ENCODE data around the gene TMPRSS4. TPM values are rescaled to one million over a fixed set of nuclear protein-coding genes. Genes with fewer than 3 reads are reported as not detected.

Gene TMPRSS4
- total and polyA plus RNA-seq, 9 of the 15 experiments (the other 6 are each of a cell fraction or from before 2014, with no cell fraction given), result 4.0 to 10.0 (median 5.6) TPM

DNA sequence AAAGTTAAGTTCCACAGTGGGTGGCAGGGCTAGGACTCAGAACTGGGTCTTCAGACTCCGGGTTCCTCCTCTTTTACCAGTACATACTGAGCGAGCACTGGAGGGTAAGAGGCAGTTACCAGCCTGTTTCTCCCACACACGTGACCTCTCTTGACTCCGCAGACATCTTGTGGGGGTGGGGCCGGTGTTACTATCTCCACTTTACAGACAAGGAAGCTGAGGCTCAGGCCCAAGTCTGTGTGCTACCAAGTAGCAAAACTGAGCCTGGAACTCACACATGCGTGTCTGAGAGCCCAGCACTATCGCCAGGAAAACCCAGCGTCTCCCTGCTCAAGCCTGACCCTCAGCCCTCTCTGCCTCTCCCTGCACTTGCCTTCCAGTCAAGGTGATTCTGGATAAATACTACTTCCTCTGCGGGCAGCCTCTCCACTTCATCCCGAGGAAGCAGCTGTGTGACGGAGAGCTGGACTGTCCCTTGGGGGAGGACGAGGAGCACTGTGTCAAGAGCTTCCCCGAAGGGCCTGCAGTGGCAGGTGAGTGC lies 25.9 kb downstream of the TMPRSS4 start (continued):
- TF ChIP-seq, protein P1, sequence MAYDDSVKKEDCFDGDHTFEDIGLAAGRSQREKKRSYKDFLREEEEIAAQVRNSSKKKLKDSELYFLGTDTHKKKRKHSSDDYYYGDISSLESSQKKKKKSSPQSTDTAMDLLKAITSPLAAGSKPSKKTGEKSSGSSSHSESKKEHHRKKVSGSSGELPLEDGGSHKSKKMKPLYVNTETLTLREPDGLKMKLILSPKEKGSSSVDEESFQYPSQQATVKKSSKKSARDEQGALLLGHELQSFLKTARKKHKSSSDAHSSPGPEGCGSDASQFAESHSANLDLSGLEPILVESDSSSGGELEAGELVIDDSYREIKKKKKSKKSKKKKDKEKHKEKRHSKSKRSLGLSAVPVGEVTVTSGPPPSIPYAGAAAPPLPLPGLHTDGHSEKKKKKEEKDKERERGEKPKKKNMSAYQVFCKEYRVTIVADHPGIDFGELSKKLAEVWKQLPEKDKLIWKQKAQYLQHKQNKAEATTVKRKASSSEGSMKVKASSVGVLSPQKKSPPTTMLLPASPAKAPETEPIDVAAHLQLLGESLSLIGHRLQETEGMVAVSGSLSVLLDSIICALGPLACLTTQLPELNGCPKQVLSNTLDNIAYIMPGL (CRISPR knock-in tag; IDR thresholded peaks at IDR 0.05), result no peak
- TF ChIP-seq ETS2 (tag; IDR thresholded peaks at IDR 0.05; ENCODE audit: borderline replicate concordance, poor library complexity, severe bottlenecking) (no peak), ZNF280B (CRISPR knock-in tag; IDR thresholded peaks at IDR 0.05) (no peak), GATAD2B (IDR thresholded peaks at IDR 0.05; ENCODE audit: borderline replicate concordance) (no peak), ZNF561 (CRISPR knock-in tag; conservative IDR thresholded peaks at IDR 0.05) (no peak), MCM2 (IDR thresholded peaks at IDR 0.05; ENCODE audit: low read depth) (no peak), ZBTB7A (IDR thresholded peaks at IDR 0.05; ENCODE audit: borderline replicate concordance, control insufficient read depth, low read depth, low read length) (no peak), MED1 (CRISPR knock-in tag; IDR thresholded peaks at IDR 0.05; ENCODE audit: borderline replicate concordance) (no peak), BMI1 (IDR thresholded peaks at IDR 0.05; ENCODE audit: low read length) (no peak), RFX1 (IDR thresholded peaks at IDR 0.05) (no peak), ZBTB26 (CRISPR knock-in tag; IDR thresholded peaks at IDR 0.05) (no peak), EHMT2 (IDR thresholded peaks at IDR 0.05) (no peak), SNRNP70 (optimal IDR thresholded peaks at IDR 0.05; ENCODE audit: low read depth, low read length) (no peak), ZNF224 (CRISPR knock-in tag; IDR thresholded peaks at IDR 0.05) (no peak), NFATC3 (IDR thresholded peaks at IDR 0.05) (no peak), RBM17 (IDR thresholded peaks at IDR 0.05; ENCODE audit: borderline replicate concordance, low read depth, low read length) (no peak), ATF1 (CRISPR knock-in tag; IDR thresholded peaks at IDR 0.05) (no peak), ATF1 (tag; IDR thresholded peaks at IDR 0.05) (peak; percentile 36; the same call in 1 of the 2 replicates), RB1 (IDR thresholded peaks at IDR 0.05; ENCODE audit: low read depth) (no peak)
- TF ChIP-seq, protein P2, sequence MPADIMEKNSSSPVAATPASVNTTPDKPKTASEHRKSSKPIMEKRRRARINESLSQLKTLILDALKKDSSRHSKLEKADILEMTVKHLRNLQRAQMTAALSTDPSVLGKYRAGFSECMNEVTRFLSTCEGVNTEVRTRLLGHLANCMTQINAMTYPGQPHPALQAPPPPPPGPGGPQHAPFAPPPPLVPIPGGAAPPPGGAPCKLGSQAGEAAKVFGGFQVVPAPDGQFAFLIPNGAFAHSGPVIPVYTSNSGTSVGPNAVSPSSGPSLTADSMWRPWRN (IDR thresholded peaks at IDR 0.05; ENCODE audit: low read depth), result no peak
- TF ChIP-seq, protein P3, sequence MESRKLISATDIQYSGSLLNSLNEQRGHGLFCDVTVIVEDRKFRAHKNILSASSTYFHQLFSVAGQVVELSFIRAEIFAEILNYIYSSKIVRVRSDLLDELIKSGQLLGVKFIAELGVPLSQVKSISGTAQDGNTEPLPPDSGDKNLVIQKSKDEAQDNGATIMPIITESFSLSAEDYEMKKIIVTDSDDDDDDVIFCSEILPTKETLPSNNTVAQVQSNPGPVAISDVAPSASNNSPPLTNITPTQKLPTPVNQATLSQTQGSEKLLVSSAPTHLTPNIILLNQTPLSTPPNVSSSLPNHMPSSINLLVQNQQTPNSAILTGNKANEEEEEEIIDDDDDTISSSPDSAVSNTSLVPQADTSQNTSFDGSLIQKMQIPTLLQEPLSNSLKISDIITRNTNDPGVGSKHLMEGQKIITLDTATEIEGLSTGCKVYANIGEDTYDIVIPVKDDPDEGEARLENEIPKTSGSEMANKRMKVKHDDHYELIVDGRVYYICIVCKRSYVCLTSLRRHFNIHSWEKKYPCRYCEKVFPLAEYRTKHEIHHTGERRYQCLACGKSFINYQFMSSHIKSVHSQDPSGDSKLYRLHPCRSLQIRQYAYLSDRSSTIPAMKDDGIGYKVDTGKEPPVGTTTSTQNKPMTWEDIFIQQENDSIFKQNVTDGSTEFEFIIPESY (CRISPR knock-in tag; IDR thresholded peaks at IDR 0.05), result no peak
- TF ChIP-seq, protein P4, sequence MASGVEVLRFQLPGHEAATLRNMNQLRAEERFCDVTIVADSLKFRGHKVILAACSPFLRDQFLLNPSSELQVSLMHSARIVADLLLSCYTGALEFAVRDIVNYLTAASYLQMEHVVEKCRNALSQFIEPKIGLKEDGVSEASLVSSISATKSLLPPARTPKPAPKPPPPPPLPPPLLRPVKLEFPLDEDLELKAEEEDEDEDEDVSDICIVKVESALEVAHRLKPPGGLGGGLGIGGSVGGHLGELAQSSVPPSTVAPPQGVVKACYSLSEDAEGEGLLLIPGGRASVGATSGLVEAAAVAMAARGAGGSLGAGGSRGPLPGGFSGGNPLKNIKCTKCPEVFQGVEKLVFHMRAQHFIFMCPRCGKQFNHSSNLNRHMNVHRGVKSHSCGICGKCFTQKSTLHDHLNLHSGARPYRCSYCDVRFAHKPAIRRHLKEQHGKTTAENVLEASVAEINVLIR (CRISPR knock-in tag; IDR thresholded peaks at IDR 0.05), result no peak
